ENCODE measurements around the gene RFXANK.
A peak's percentile ranks its signal among the peaks of the same experiment; 100 is the strongest.
"Not testable (repeated sequence)": the region's sequence is repeated elsewhere in the genome, so short reads cannot be mapped to it uniquely, and the experiment has no call there.

Gene RFXANK

DNA sequence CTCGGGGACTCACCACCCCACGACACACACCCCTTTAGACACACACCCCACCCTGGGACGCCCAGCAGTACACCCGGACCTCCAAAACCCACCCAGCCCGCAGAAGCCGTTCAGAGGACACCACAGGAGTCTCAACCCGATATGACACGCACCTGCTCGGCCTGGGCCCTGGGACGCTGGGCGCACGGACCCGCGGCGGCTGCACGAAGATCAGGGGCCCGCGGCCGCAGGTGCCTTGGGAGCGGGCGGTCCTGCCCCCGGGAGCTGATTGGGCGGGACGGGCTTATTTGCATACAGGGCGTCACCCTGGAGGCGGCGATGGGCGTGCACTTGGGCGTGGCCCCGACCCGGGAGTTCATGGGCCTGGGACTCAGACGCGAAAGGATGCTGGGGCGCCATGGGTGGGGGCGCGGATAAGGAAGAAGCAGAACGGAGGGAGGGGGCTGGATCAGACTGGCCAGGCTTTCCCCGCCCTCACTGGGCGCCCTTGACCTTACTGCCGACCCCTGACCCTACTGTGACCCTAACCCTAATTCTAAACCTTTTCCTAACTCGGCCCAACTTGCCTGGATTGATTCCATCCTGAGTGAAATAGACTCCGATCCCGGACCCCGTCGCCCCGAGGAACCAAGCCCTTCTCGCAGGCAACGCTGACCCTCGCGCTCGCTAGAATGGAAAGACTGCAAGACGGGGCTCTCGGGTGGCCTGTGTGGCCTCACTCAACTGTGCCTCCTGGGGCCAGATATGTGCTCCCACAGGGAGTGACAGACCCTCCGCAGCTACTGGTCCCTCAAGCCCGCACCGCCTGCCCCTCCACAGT lies 21.8 kb upstream of the RFXANK start, which contains the start of gene MEF2B:
Gene MEF2B, minus strand, starts transcription at position 211 of the 820 bp plus-strand sequence. CDS start 19,528 bp downstream, outside the sequence.
- no peak for DNase-seq (ENCODE audit: low read depth)

- DNase-seq (ENCODE audit: low read depth), result no peak
Measured at GRCh38 chr19:19170873-19171672, 21.0 kb upstream of the RFXANK start.

GRCh38 chr19:19171821-19172532 lies 20.1 kb upstream of the RFXANK start:
- peak; percentile 17 for DNase-seq (ENCODE audit: low read depth)

GRCh38 chr19:19173243-19173642 lies 18.8 kb upstream of the RFXANK start:
- DNase-seq (ENCODE audit: low read depth), result not testable (repeated sequence)

DNA sequence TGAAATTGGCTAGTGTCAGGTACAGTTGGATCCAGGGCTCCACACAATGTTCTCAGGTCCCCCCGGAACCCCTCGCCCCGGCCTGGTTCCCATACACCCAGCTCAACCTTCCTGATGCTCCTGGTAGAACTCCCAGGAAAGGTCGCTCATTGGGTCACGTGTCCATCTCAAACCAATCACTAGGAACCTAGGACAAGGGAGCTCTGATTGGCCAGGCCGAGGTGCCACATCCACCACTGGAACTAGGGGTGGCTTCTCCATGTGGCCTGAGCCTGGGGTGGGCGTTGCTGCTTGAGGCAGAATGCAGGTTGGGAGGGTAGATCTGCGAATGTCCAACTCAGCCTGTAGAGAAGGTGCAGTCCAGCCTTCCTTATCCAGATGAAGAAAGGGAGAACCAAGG lies 15.1 kb upstream of the RFXANK start:
- no peak for DNase-seq (ENCODE audit: low read depth)

GRCh38 chr19:19179548-19180441 lies 12.3 kb upstream of the RFXANK start:
- DNase-seq (ENCODE audit: low read depth), result no peak

DNA sequence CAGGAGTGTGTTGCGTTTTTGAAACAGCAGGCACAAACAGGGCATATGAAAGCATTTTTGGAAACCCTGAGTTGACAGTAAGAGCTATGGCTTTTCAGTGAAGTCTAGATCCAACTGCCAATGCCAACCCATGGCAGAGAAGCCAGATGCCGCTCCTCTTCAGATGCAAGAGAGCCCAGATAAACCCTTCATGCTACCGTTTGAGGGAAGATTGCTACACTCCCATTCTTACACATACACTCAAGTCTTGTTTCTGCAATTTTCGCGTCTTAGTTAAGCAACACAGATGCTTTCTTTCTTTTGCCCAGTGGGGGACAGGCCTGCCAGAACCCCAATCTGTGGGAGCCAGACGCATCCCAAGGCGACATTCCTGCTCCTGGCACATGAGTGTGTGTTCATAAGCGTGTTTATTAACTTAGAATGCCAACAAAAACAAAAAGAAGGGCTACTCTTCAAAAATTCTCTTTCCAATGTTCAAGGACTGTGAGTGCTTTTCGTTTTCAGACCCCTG lies 10.5 kb upstream of the RFXANK start:
- no peak for DNase-seq (ENCODE audit: low read depth)

GRCh38 chr19:19185853-19186740 lies 6.0 kb upstream of the RFXANK start:
- DNase-seq (ENCODE audit: low read depth), result no peak

GRCh38 chr19:19186742-19187141 lies 5.3 kb upstream of the RFXANK start:
- DNase-seq (ENCODE audit: low read depth), result no peak

GRCh38 chr19:19191768-19192077 lies 335 bp upstream of the RFXANK start:
- no peak for DNase-seq (ENCODE audit: low read depth)

DNA sequence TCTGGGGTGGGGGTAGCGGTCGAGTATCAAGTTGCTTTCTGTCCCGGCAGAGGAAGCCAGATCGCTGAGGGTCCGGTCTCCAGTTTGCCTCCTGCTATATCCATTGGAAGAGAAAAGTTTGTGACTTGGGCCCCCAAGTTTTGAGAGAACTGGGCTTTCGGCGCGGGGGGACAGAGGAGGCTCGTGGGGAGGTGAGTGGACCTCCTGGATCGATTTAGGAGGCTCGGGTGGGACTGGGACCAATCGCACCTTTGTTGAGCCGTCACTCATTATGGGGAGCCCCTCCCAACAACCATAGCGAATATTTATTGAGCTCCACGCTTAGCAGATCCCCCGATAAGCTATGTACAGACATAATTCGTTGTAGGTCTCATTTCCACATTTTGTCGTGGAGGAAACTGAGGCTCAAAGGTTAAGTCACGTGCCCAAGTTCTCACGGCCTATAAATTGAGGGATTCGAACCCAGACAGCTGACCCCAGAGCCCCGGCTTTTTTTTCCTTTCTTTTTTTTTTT lies 909 bp downstream of the RFXANK start:
- no peak for DNase-seq (ENCODE audit: low read depth)

DNA sequence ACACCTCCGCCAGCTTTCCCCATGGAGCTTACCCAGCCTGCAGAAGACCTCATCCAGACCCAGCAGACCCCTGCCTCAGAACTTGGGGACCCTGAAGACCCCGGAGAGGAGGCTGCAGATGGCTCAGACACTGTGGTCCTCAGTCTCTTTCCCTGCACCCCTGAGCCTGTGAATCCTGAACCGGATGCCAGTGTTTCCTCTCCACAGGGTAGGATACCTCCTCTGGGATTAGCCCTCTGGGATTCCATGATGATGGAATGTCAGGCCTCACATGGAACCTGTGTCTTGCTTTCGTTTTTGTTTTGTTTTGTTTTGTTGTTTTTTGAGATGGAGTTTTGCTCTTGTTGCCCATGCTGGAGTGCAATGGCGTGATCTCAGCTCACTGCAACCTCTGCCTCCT lies 1.9 kb downstream of the RFXANK start:
- DNase-seq (ENCODE audit: low read depth), result no peak

DNA sequence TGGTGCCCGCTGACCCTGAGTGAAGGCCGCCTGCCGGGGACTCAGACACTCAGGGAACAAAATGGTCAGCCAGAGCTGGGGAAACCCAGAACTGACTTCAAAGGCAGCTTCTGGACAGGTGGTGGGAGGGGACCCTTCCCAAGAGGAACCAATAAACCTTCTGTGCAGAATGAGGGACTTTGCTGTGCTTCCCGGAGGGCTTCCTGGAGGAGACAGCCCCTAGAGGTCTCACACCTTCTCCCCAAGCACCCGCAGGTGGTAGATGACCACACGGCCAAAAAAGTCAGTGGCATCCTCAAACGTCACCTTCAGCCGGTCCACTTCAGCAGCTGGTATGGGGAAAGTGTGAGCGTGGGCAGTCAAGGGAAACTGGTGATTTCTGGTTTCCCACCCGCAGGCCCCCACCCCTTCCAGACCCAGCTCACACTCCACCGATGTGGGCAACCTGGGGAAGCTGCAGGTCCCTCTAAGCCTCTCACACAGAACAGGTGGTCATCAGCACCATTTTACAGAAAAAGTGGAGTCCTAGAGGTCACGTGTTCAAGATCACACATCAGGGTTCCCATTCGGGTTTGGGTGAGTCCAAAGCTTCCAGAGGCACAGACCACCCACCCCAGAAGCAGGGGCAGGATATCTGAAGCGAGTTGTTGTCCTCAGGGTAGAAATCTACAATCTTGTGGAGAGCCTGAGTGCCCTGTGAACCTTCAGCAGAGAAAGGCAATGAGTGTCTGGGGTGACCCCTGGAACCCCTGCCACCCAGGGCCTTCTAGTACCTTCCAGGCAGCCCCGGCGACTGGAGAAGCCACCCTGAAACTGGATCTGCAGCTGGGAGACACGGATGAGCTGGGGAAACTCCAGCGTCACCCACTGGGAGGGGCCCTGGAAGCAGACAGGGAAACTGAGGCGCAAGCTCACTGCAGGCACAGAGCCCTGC lies 9.9 kb downstream of the RFXANK start:
- DNase-seq (ENCODE audit: low read depth), result no peak

DNA sequence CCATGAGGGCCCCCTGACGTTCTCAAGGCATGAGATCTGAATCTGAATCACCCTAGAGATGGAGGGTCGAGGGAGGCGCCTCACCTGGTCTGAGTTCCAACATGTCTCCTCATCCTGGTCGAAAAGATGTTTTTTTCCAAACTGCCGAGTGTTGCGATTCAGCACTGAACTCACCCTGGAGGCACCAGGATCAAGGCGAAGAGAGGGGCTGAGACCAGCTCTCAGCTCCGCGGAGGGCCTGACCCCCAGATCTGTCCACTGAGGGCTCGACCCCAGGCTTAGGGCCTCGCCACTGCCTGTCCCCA lies 10.6 kb downstream of the RFXANK start:
- DNase-seq (ENCODE audit: low read depth), result no peak

GRCh38 chr19:19203012-19203856 lies 11.2 kb downstream of the RFXANK start, which contains the start of gene NR2C2AP:
Gene NR2C2AP (minus strand): TSS chr19:19203414. CDS start chr19:19203060, 354 bp downstream.
- DNase-seq (ENCODE audit: low read depth), result peak; percentile 82

DNA sequence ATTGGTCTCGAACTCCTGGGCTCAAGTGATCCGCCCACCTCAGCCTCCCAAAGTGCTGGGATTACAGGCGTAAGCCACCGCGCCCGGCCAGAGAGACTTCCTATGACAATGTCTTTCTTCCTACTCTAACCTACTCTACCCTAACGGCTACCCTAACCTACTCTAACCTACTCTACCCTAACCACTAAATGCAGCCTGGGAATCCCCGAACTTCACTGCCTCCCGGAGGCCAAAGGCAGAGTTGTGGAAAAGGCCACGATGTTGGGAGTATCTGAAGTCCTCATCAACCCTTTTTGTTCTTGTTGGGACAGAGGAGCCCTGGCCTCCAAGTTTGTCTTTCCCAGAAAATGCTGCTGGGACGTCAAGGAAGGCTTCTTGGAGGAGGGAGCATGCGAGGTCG lies 12.1 kb downstream of the RFXANK start:
- DNase-seq (ENCODE audit: low read depth), result no peak

DNA sequence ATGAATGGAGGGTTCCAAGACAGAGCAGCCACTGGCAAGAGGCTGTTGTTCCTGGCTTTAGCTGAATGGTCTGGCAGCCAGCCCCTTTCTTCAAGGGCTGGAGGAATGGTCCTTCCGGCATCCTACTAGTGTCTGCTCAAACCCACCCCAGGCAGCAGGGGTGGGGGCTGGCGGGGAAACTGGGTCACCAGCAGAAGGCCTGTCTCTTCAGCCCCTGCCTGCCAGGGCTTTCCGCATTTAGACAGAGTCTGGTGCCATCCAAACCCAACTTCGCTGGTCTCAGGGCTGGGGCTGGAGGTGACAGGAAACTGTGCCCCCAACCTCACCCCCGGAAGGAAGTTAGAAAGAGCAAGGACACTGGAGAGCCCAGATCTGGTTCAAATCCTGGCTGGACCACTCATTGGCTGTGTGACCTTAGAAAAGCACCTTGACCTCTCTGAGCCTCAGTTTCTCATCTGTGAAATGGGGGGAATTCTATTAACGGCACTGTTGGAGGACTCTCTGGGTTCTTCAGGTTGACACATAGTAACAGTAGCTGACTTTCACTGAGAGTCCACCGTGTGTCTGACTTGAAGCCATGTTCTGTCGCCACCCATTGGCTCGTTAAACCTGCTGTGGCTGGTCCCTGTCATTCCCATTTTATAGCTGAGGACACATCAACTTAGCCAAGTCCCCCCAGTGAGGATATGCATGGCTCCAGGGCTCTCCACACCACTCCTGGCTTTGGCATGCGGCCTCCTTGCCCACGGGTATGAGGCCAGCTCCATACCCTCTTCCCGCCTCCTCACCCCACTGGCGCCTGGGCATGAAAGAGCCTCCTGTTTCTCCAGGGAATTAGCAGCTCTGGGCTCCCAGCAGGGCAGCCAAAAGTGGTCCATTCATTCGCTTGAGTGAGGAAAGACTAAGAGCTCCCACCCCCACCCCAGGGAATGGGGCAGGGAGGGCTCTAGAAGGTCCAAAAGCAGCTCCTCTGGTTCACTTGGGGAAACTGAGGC lies 13.7 kb downstream of the RFXANK start:
- no peak for DNase-seq (ENCODE audit: low read depth)

Measured in stromal cell of bone marrow (primary cell).